MCF 10A (cell line): Measurements from ENCODE around the gene GLI1. TPM values are rescaled to one million over a fixed set of nuclear protein-coding genes. Genes with fewer than 3 reads are reported as not detected.

Experiments
- BruUV-seq: library from RNA; stranded (reverse); fragments of 400-500 nt; replicated peaks from 2 replicates; lab custom pipeline; 2021; lab: Mats Ljungman, UMichigan
- CTCF ChIA-PET: fragments of 300-600 bp; sonication (Branson Sonifier 250); formaldehyde crosslinking; extraction: SDS; loops from one replicate; lab custom pipeline; 2021; ENCODE audit warnings: antibody characterized with exemption, inconsistent platforms; lab: Yijun Ruan, JAX
- POLR2A ChIA-PET: fragments of 300-600, 350-650 bp; sonication (Branson Sonifier 250); formaldehyde crosslinking; extraction: SDS; loops from one replicate; lab custom pipeline; 2020; ENCODE audit warnings: antibody characterized with exemption, inconsistent platforms; lab: Yijun Ruan, JAX
- DNase-seq: peaks from one replicate; pipeline ENCODE4 v3.0.0-alpha.2; 2018; ENCODE audit not compliant: unreplicated experiment
- H3K27ac Mint-ChIP-seq: one replicate; pipeline ENCODE4 v1.8.0; 2022; ENCODE audit warnings: mild to moderate bottlenecking, low read depth, mixed read lengths; ENCODE audit not compliant: unreplicated experiment
- H3K27me3 Mint-ChIP-seq: one replicate; pipeline ENCODE4 v1.8.0; 2022; ENCODE audit warnings: mixed read lengths; ENCODE audit not compliant: insufficient read depth, unreplicated experiment
- H3K36me3 Mint-ChIP-seq: one replicate; pipeline ENCODE4 v1.8.0; 2022; ENCODE audit warnings: mild to moderate bottlenecking, moderate library complexity, mixed read lengths; ENCODE audit not compliant: insufficient read depth, unreplicated experiment
- H3K4me1 Mint-ChIP-seq: one replicate; pipeline ENCODE4 v1.8.0; 2022; ENCODE audit warnings: mixed read lengths; ENCODE audit not compliant: insufficient read depth, unreplicated experiment
- H3K4me3 Mint-ChIP-seq: one replicate; pipeline ENCODE4 v1.8.0; 2022; ENCODE audit warnings: mild to moderate bottlenecking, moderate library complexity, mixed read lengths; ENCODE audit not compliant: unreplicated experiment
- H3K9me3 Mint-ChIP-seq: one replicate; pipeline ENCODE4 v1.8.0; 2022; ENCODE audit warnings: mixed read lengths; ENCODE audit not compliant: unreplicated experiment
- intact Hi-C: fragments of 100-400 bp; cut with micrococcal nuclease; formaldehyde crosslinking; loops from 2 replicates; pipeline ENCODE4 v1.14.1; 2022
- total RNA-seq: library from RNA; stranded (reverse); gene quantifications from 2 replicates; pipeline ENCODE4 v1.2.3, GENCODE V29; 2022
- TF ChIP-seq, protein P1 (sequence below): fragments of 200-600 bp; IDR thresholded peaks from one replicate; pipeline ENCODE4 v1.8.0; 2022; ENCODE audit warnings: antibody characterized with exemption, mild to moderate bottlenecking; ENCODE audit not compliant: unreplicated experiment

The GLI1 gene
- total RNA-seq, 1 experiment from 2014 or later: not detected

DNA sequence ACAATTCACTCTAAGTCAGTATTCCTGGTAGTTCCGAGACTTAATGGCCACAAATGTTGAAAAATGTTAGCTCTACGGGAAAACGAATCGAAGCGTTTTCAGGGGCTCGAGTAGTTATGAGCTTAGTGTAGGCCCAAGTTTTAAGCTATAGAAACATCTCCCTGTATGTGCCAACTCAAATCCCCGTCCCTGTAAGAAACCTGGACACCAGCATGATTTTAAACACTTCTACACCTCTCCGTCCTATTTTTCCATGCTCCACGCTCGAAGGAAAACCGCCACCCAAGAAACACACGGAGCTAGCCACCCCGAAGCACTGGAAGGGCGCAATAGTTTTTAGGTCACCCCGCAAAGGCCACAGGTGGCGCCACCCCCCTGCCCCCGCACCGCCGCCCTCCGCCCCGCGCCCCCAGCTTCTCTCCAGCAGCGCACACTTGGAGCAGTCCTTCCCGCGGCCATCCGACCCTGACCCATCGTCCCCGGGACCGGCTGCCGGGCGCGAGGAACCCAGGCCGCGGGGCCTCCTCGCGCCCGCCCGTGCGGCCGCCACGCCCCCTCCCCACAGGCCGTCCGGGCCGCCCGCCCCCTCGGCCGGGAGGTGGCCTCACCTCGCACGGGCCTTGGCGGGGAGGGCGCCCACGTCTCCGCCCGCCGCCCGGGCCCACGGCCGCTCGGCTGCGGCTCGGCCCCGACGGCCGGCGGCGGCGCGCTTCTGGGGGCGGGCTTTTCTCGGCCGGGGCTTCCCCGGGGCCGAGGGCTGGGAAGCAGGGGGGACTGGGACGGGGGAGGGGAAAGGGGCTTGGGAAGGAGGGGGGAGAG is 29.3 kb upstream of the GLI1 start:
- POLR2A ChIA-PET: interaction anchor here (0.6 to 1.2 kb wide), 10 partner anchors 11 to 442 kb away, joined by 3 to 6 read pairs (median 4); partner anchors contain the start of gene DDIT3
- H3K9me3 Mint-ChIP-seq: no peaks in the 10 kb centered on the region
- CTCF ChIA-PET: interaction anchor here (0.7 to 1.9 kb wide), 4 partner anchors 9 to 29 kb away, joined by 3 to 10 read pairs (median 9); no protein-coding TSS in a partner anchor
- peak overlapping the region; percentile 81 for H3K4me3 Mint-ChIP-seq
- intact Hi-C loops: no loop called here
- no peak for DNase-seq
- H3K27me3 Mint-ChIP-seq: no peaks in the 10 kb centered on the region
- no TSS peak for BruUV-seq
- H3K27ac Mint-ChIP-seq: peak overlapping the region; percentile 95
- TF ChIP-seq, protein P1, sequence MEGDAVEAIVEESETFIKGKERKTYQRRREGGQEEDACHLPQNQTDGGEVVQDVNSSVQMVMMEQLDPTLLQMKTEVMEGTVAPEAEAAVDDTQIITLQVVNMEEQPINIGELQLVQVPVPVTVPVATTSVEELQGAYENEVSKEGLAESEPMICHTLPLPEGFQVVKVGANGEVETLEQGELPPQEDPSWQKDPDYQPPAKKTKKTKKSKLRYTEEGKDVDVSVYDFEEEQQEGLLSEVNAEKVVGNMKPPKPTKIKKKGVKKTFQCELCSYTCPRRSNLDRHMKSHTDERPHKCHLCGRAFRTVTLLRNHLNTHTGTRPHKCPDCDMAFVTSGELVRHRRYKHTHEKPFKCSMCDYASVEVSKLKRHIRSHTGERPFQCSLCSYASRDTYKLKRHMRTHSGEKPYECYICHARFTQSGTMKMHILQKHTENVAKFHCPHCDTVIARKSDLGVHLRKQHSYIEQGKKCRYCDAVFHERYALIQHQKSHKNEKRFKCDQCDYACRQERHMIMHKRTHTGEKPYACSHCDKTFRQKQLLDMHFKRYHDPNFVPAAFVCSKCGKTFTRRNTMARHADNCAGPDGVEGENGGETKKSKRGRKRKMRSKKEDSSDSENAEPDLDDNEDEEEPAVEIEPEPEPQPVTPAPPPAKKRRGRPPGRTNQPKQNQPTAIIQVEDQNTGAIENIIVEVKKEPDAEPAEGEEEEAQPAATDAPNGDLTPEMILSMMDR: no peak
- H3K4me1 Mint-ChIP-seq: peaks cover 6% of the 10 kb centered on the region
- H3K36me3 Mint-ChIP-seq: peaks cover 20% of the 10 kb centered on the region

DNA sequence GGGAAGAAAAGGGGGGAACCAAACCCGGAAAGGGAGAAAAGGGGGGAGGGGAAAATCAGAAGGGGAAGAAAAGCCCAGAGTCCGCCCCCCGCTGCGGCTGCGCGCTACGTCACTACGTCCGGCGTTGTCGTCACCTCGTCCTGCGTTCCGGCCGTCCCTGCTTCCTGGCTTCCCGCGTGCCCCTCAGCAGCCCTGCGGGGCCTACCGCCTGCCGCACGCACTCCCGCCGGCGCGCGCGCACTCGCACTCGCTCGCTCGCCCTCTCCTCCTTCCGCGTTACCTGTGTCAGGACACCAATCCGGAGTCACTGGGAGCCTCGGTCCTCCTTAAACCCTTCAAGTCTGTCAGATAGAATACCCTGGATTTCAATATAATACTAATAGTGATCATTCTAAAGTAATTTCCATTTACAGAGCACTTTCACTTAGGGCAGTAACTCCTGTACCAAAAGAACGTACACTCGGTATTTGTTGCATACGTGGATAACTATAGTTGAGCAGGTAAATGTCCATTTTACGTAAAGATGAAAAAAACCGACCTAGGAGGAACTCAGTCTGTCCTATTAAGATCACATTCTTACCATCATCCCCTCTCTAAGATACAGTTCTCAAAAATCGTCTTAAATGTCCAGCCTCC is 28.5 kb upstream of the GLI1 start, which contains the start of gene R3HDM2:
TSS of gene R3HDM2 (minus strand) at position 113 of the 636 bp plus-strand sequence. CDS start 120,615 bp downstream, outside the sequence.
- peaks cover 13% of the 10 kb centered on the region for H3K36me3 Mint-ChIP-seq
- H3K27me3 Mint-ChIP-seq: no peaks in the 10 kb centered on the region
- H3K27ac Mint-ChIP-seq: peak within 1 kb of the TSS; percentile 95
- peaks cover 6% of the 10 kb centered on the region for H3K4me1 Mint-ChIP-seq
- peak within 1 kb of the TSS; percentile 81 for H3K4me3 Mint-ChIP-seq
- TF ChIP-seq, protein P1: no peak
- BruUV-seq: TSS peak; percentile 92
- ChIA-PET CTCF (interaction anchor here (1.5 kb wide), 1 partner anchor 13 kb away, joined by 3 read pairs; no protein-coding TSS in a partner anchor), POLR2A (interaction anchor here (1.1 kb wide), 1 partner anchor 12 kb away, joined by 3 read pairs; no protein-coding TSS in a partner anchor)
- DNase-seq: peak; percentile 93
- intact Hi-C loops: no loop called here
- H3K9me3 Mint-ChIP-seq: no peaks in the 10 kb centered on the region

DNA sequence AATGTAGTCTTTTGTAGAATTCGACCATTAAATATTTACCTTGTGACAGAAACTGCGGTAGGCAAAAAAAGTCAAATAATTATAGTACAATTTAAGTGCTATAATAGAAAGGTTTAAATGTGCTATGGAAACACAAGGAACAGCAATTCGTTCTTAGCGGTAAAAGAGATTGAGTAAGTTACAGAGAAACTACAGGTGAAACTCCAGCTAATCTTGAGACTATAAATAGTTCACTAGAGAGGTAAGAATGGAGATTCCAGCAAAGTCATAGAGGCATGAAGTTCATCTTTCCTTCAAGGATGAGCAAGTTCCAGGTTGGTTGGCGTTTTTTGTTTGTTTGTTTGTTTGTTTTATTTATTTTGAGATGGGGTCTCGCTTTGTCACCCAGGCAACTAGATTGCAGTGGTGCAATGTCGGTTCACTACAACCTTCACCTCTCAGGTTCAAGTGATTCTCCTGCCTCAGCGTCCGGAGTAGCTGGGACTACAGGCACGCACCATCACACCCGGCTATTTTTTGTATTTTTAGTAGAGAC is 27.9 kb upstream of the GLI1 start:
- intact Hi-C loops: no loop called here
- TF ChIP-seq, protein P1: no peak
- H3K36me3 Mint-ChIP-seq: peaks cover 13% of the 10 kb centered on the region
- no peaks in the 10 kb centered on the region for H3K9me3 Mint-ChIP-seq
- ChIA-PET POLR2A (interaction anchor here (1.1 to 1.7 kb wide), 3 partner anchors 11 to 78 kb away, joined by 3 to 7 read pairs (median 3); no protein-coding TSS in a partner anchor), CTCF (interaction anchor here (1.3 to 2.2 kb wide), 5 partner anchors 12 to 124 kb away, joined by 3 to 17 read pairs (median 7); partner anchors contain the start of gene INHBE)
- H3K4me3 Mint-ChIP-seq: peak overlapping the region; percentile 81
- peaks cover 6% of the 10 kb centered on the region for H3K4me1 Mint-ChIP-seq
- H3K27ac Mint-ChIP-seq: peak overlapping the region; percentile 95
- BruUV-seq: no TSS peak
- no peaks in the 10 kb centered on the region for H3K27me3 Mint-ChIP-seq
- no peak for DNase-seq
